HG03469 (cell line): ENCODE data around the gene SLMAP.

ENCODE experiments used
- ATAC-seq: cut with Tn5 transposase; IDR thresholded peaks from one replicate; pipeline ENCODE4 v1.9.1; 2021; ENCODE audit warnings: mild to moderate bottlenecking, moderate library complexity, moderate number of reproducible peaks; ENCODE audit not compliant: unreplicated experiment

SLMAP gene

GRCh38 chr3:57929988-57930387, 173.9 kb downstream of the SLMAP start:
- no peak for ATAC-seq

- ATAC-seq = no peak
Observed at GRCh38 chr3:57933602-57934001, 177.5 kb downstream of the SLMAP start.

GRCh38 chr3:57934373-57934772, 178.3 kb downstream of the SLMAP start:
- no peak for ATAC-seq

- no peak for ATAC-seq
Observed at GRCh38 chr3:57935539-57935938, 179.4 kb downstream of the SLMAP start.

GRCh38 chr3:57937092-57937491, 181.0 kb downstream of the SLMAP start:
- ATAC-seq = no peak

- ATAC-seq = no peak
Observed at GRCh38 chr3:57939775-57940174, 183.7 kb downstream of the SLMAP start.

GRCh38 chr3:57942388-57942787, 186.3 kb downstream of the SLMAP start:
- ATAC-seq = no peak

- no peak for ATAC-seq
Observed at GRCh38 chr3:57942872-57943283, 186.8 kb downstream of the SLMAP start.

GRCh38 chr3:57943525-57944495, 187.7 kb downstream of the SLMAP start:
- no peak for ATAC-seq

- ATAC-seq = no peak
Observed at GRCh38 chr3:57946970-57947381, 190.9 kb downstream of the SLMAP start.

GRCh38 chr3:57948080-57948671, 192.1 kb downstream of the SLMAP start:
- ATAC-seq = no peak

- no peak for ATAC-seq
Observed at GRCh38 chr3:57948781-57949242, 192.7 kb downstream of the SLMAP start.

- ATAC-seq = no peak
Observed at GRCh38 chr3:57949344-57949743, 193.2 kb downstream of the SLMAP start.

- no peak for ATAC-seq
Observed at GRCh38 chr3:57949785-57950615, 193.9 kb downstream of the SLMAP start.

GRCh38 chr3:57951066-57951882, 195.2 kb downstream of the SLMAP start:
- no peak for ATAC-seq

GRCh38 chr3:57952208-57952631, 196.1 kb downstream of the SLMAP start:
- ATAC-seq = no peak

- ATAC-seq = no peak
Observed at GRCh38 chr3:57952651-57953050, 196.5 kb downstream of the SLMAP start.

GRCh38 chr3:57953576-57953975, 197.5 kb downstream of the SLMAP start:
- ATAC-seq = no peak

- no peak for ATAC-seq
Observed at GRCh38 chr3:57956119-57956832, 200.2 kb downstream of the SLMAP start.

GRCh38 chr3:57956833-57957174, 200.7 kb downstream of the SLMAP start:
- no peak for ATAC-seq
